Neural cell (in vitro differentiated cells): ENCODE data around the gene AKR1B1.
"Not testable (repeated sequence)": the region's sequence is repeated elsewhere in the genome, so short reads cannot be mapped to it uniquely, and the experiment has no call there.

Source experiments
- POLR2AphosphoS5 ChIP-seq: IDR thresholded peaks from 2 replicates; pipeline ENCODE4 v1.6.1; 2012
- SMC3 ChIP-seq: fragments of 450-650 bp; conservative IDR thresholded peaks from 2 replicates; pipeline ENCODE4 v1.6.1; 2014; ENCODE audit warnings: antibody characterized with exemption, mild to moderate bottlenecking, moderate library complexity; ENCODE audit not compliant: poor library complexity
- TF ChIP-seq, protein P1 (sequence below): fragments of 450-650 bp; IDR thresholded peaks from 2 replicates; pipeline ENCODE4 v1.5.1; 2014; ENCODE audit warnings: antibody characterized with exemption, mild to moderate bottlenecking, moderate library complexity; ENCODE audit not compliant: poor library complexity, severe bottlenecking
- TF ChIP-seq, protein P2 (sequence below): IDR thresholded peaks from 2 replicates; pipeline ENCODE4 v1.6.1; 2012; ENCODE audit warnings: borderline replicate concordance

DNA sequence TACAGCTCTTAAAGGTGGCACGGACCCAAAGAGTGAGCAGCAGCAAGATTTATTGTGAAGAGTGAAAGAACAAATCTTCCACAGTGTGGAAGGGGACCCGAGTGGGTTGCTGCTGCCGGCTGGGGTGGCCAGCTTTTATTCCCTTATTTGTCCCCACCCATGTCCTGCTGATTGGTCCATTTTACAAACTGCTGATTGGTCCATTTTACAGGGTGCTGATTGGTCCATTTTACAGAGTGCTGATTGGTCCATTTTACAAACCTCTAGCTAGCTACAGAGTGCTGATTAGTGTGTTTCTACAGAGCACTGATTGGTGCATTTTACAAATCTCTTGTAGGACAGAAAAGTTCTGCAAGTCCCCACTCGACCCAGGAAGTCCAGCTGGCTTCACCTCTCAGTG is 28.8 kb upstream of the AKR1B1 start:
- TF ChIP-seq, protein P1, sequence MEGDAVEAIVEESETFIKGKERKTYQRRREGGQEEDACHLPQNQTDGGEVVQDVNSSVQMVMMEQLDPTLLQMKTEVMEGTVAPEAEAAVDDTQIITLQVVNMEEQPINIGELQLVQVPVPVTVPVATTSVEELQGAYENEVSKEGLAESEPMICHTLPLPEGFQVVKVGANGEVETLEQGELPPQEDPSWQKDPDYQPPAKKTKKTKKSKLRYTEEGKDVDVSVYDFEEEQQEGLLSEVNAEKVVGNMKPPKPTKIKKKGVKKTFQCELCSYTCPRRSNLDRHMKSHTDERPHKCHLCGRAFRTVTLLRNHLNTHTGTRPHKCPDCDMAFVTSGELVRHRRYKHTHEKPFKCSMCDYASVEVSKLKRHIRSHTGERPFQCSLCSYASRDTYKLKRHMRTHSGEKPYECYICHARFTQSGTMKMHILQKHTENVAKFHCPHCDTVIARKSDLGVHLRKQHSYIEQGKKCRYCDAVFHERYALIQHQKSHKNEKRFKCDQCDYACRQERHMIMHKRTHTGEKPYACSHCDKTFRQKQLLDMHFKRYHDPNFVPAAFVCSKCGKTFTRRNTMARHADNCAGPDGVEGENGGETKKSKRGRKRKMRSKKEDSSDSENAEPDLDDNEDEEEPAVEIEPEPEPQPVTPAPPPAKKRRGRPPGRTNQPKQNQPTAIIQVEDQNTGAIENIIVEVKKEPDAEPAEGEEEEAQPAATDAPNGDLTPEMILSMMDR, result not testable (repeated sequence)
- TF ChIP-seq, protein P2, sequence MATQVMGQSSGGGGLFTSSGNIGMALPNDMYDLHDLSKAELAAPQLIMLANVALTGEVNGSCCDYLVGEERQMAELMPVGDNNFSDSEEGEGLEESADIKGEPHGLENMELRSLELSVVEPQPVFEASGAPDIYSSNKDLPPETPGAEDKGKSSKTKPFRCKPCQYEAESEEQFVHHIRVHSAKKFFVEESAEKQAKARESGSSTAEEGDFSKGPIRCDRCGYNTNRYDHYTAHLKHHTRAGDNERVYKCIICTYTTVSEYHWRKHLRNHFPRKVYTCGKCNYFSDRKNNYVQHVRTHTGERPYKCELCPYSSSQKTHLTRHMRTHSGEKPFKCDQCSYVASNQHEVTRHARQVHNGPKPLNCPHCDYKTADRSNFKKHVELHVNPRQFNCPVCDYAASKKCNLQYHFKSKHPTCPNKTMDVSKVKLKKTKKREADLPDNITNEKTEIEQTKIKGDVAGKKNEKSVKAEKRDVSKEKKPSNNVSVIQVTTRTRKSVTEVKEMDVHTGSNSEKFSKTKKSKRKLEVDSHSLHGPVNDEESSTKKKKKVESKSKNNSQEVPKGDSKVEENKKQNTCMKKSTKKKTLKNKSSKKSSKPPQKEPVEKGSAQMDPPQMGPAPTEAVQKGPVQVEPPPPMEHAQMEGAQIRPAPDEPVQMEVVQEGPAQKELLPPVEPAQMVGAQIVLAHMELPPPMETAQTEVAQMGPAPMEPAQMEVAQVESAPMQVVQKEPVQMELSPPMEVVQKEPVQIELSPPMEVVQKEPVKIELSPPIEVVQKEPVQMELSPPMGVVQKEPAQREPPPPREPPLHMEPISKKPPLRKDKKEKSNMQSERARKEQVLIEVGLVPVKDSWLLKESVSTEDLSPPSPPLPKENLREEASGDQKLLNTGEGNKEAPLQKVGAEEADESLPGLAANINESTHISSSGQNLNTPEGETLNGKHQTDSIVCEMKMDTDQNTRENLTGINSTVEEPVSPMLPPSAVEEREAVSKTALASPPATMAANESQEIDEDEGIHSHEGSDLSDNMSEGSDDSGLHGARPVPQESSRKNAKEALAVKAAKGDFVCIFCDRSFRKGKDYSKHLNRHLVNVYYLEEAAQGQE, result not testable (repeated sequence)
- TF ChIP-seq SMC3, POLR2AphosphoS5: not testable (repeated sequence)
